Tibial artery (tissue), 4 donors: ENCODE data around the gene WDR62.

Source experiments
- DNase-seq, 2 donors: peaks; one replicate each; pipeline ENCODE4 v3.0.0-alpha.2; 2019
- H3K27ac ChIP-seq, 2 donors: fragments of 200-600 bp; sonication (generic) in 1 of 2; 1 replicate in 1 of 2; 2 replicates in 1 of 2; pipeline ENCODE4 v1.5.1; 2018 to 2019; ENCODE audit warnings: mild to moderate bottlenecking in 1 of 2
- H3K27me3 ChIP-seq, 2 donors: fragments of 200-600 bp; sonication (generic) in 1 of 2; one replicate each; pipeline versions ENCODE4 v1.5.1 to v1.6.0; 2016 to 2019
- H3K36me3 ChIP-seq, 3 donors: fragments of 200-600 bp; sonication (generic) in 2 of 3; one replicate each; pipeline ENCODE4 v1.5.1; 2016 to 2019; ENCODE audit warnings: mild to moderate bottlenecking in 2 of 3
- H3K4me1 ChIP-seq, 4 donors: fragments of 200-600 bp; sonication (generic) in 2 of 4; 1 replicate in 3 of 4; 2 replicates in 1 of 4; pipeline ENCODE4 v1.5.1; 2016 to 2019
- H3K4me3 ChIP-seq, 2 donors: fragments of 200-600 bp; sonication (generic) in 1 of 2; 1 replicate in 1 of 2; 2 replicates in 1 of 2; pipeline ENCODE4 v1.5.1; 2018 to 2019; ENCODE audit warnings: mild to moderate bottlenecking in 2 of 2
- H3K9me3 ChIP-seq, 3 donors: fragments of 200-600 bp; sonication (generic) in 1 of 3; one replicate each; pipeline ENCODE4 v1.5.1; 2016 to 2019
- CTCF ChIP-seq, 2 experiments: fragments of 200-600 bp in 1 of 2; fragments of 450-650 bp in 1 of 2; IDR thresholded peaks; one replicate each; pipeline ENCODE4 v1.5.1; 2017 to 2019; ENCODE audit warnings: antibody characterized with exemption in 2 of 2, mild to moderate bottlenecking in 1 of 2, moderate library complexity in 1 of 2
- intact Hi-C: fragments of 100-400 bp; cut with DNase I; formaldehyde crosslinking; loops from one replicate; pipeline ENCODE4 v1.15.0; 2023; ENCODE audit warnings: low total_unique reads

WDR62 gene

GRCh38 chr19:36115453-36116343 is 61.0 kb downstream of the WDR62 start, which contains the start of gene TBCB:
TBCB (plus strand) TSS chr19:36115468; CDS start chr19:36115561, 93 bp downstream.
- H3K27me3 ChIP-seq, result no peaks in the 10 kb centered on the region
- intact Hi-C loops, result loop anchor here (5.0 kb wide), 2 partner anchors 58 to 118 kb away; partner anchors contain the start of gene SDHAF1
- H3K4me1 ChIP-seq, result peaks cover 0 to 27% (median 24%) of the 10 kb centered on the region in 4 donors
- peak in 1 of 2 donors; percentile 25 for DNase-seq
- peak within 1 kb of the TSS; percentile 84 to 86 for H3K27ac ChIP-seq
- peak within 1 kb of the TSS; percentile 60 to 83 for H3K4me3 ChIP-seq
- H3K36me3 ChIP-seq, result peaks cover 7 to 62% (median 41%) of the 10 kb centered on the region in 3 donors
- TF ChIP-seq CTCF (IDR thresholded peaks at IDR 0.05), result no peak
- no peaks in the 10 kb centered on the region for H3K9me3 ChIP-seq

GRCh38 chr19:36116344-36116637 is 61.6 kb downstream of the WDR62 start:
- no peak for TF ChIP-seq CTCF (IDR thresholded peaks at IDR 0.05)
- no peak for DNase-seq
- Histone ChIP-seq H3K27me3 (no peaks in the 10 kb centered on the region), H3K36me3 (peaks cover 7 to 62% (median 40%) of the 10 kb centered on the region in 3 donors), H3K4me3 (peak overlapping the region; percentile 60 to 83), H3K27ac (peak overlapping the region; percentile 84 to 86), H3K9me3 (no peaks in the 10 kb centered on the region), H3K4me1 (peaks cover 0 to 27% (median 24%) of the 10 kb centered on the region in 4 donors)
- intact Hi-C loops, result loop anchor here (5.0 kb wide), 2 partner anchors 59 to 119 kb away; partner anchors contain the start of gene SDHAF1

- Histone ChIP-seq H3K27ac (no peak overlapping the region), H3K4me1 (peaks cover 0 to 16% (median 12%) of the 10 kb centered on the region in 4 donors), H3K4me3 (no peak overlapping the region), H3K27me3 (no peaks in the 10 kb centered on the region), H3K36me3 (peaks cover 26 to 78% (median 61%) of the 10 kb centered on the region in 3 donors), H3K9me3 (no peaks in the 10 kb centered on the region)
- no peak for TF ChIP-seq CTCF (IDR thresholded peaks at IDR 0.05)
- intact Hi-C loops, result loop anchor here (5.0 to 10.0 kb wide), 2 partner anchors 47 to 236 kb away; no protein-coding TSS in a partner anchor
- no peak for DNase-seq
Measured at GRCh38 chr19:36120092-36120983, 65.6 kb downstream of the WDR62 start.

- no peak overlapping the region for H3K27ac ChIP-seq
- H3K27me3 ChIP-seq, result no peaks in the 10 kb centered on the region
- peaks cover 0 to 13% (median 10%) of the 10 kb centered on the region in 4 donors for H3K4me1 ChIP-seq
- DNase-seq, result no peak
- TF ChIP-seq CTCF (IDR thresholded peaks at IDR 0.05), result no peak
- peaks cover 30 to 85% (median 67%) of the 10 kb centered on the region in 3 donors for H3K36me3 ChIP-seq
- H3K4me3 ChIP-seq, result no peak overlapping the region
- H3K9me3 ChIP-seq, result no peaks in the 10 kb centered on the region
- intact Hi-C loops, result loop anchor here (5.0 to 10.0 kb wide), 2 partner anchors 46 to 236 kb away; no protein-coding TSS in a partner anchor
Measured at GRCh38 chr19:36120984-36121358, 66.3 kb downstream of the WDR62 start.

GRCh38 chr19:36121486-36122124 is 66.9 kb downstream of the WDR62 start:
- no peak for DNase-seq
- H3K4me1 ChIP-seq, result peaks cover 0 to 7% (median 4%) of the 10 kb centered on the region in 4 donors
- TF ChIP-seq CTCF (IDR thresholded peaks at IDR 0.05), result no peak
- no peaks in the 10 kb centered on the region for H3K9me3 ChIP-seq
- no peak overlapping the region for H3K4me3 ChIP-seq
- peaks cover 30 to 88% (median 68%) of the 10 kb centered on the region in 3 donors for H3K36me3 ChIP-seq
- no peaks in the 10 kb centered on the region for H3K27me3 ChIP-seq
- no peak overlapping the region for H3K27ac ChIP-seq
- intact Hi-C loops, result loop anchor here (5.0 to 10.0 kb wide), 2 partner anchors 46 to 237 kb away; no protein-coding TSS in a partner anchor
